ENCODE data around the gene RFESD.
A peak's percentile ranks its signal among the peaks of the same experiment; 100 is the strongest.

Gene RFESD

DNA sequence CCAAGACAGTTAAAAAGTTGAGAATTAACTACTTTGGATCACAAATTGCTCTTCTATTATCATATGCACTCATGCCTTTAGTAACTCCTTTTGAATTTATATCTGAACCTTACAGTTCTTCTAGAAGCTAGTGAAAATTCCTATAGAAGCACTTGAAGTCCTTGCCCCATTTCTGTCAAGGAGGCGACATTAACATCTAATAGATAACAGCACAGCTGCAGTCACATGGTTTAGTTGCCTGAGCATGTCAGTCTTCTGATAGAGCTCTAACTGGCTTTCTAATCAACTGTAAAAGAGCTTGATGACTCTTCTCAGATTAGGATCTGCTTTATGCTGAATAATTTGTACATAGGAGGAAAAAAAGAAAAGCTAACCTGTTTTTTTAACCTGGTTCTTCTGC lies 9.0 kb downstream of the RFESD start:
- DNase-seq (ENCODE audit: low read depth), result no peak
- TF ChIP-seq, protein P1, sequence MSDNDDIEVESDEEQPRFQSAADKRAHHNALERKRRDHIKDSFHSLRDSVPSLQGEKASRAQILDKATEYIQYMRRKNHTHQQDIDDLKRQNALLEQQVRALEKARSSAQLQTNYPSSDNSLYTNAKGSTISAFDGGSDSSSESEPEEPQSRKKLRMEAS (IDR thresholded peaks at IDR 0.05; ENCODE audit: low read depth, low read length), result no peak
- no peak for TF ChIP-seq MYC (IDR thresholded peaks at IDR 0.05; ENCODE audit: low read depth, low read length)
- TF ChIP-seq, protein P2, sequence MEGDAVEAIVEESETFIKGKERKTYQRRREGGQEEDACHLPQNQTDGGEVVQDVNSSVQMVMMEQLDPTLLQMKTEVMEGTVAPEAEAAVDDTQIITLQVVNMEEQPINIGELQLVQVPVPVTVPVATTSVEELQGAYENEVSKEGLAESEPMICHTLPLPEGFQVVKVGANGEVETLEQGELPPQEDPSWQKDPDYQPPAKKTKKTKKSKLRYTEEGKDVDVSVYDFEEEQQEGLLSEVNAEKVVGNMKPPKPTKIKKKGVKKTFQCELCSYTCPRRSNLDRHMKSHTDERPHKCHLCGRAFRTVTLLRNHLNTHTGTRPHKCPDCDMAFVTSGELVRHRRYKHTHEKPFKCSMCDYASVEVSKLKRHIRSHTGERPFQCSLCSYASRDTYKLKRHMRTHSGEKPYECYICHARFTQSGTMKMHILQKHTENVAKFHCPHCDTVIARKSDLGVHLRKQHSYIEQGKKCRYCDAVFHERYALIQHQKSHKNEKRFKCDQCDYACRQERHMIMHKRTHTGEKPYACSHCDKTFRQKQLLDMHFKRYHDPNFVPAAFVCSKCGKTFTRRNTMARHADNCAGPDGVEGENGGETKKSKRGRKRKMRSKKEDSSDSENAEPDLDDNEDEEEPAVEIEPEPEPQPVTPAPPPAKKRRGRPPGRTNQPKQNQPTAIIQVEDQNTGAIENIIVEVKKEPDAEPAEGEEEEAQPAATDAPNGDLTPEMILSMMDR (IDR thresholded peaks at IDR 0.05; ENCODE audit: low read depth, low read length), result no peak
- TF ChIP-seq POLR2A (IDR thresholded peaks at IDR 0.05; ENCODE audit: extremely low read depth, insufficient read length), result no peak
- no peak overlapping the region for H3K4me3 ChIP-seq (ENCODE audit: low read depth, low read length)

DNA sequence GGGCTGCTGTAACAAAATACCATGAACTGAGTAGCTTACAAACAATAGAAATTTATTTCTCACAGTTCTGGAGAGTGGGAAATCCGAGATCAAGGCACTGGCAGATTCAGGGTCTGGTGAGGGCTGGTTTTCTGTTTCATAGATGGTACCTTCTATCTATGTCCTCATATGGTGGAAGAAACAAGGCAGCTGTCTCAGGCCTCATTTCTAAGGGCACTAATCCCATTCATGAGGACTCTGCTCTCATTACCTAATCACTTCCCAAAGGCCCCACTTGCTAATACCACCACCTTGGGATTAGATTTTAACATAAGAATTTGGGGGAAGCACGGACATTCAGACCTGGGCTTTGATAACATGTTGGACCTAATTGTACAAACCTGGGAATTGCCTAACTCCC lies 13.5 kb downstream of the RFESD start:
- no peak for DNase-seq (ENCODE audit: low read depth)
- H3K4me3 ChIP-seq (ENCODE audit: low read depth, low read length), result no peak overlapping the region
- TF ChIP-seq POLR2A (IDR thresholded peaks at IDR 0.05; ENCODE audit: extremely low read depth, insufficient read length), result no peak
- TF ChIP-seq, protein P2 (IDR thresholded peaks at IDR 0.05; ENCODE audit: low read depth, low read length), result no peak
- TF ChIP-seq MYC (IDR thresholded peaks at IDR 0.05; ENCODE audit: low read depth, low read length), result no peak
- TF ChIP-seq, protein P1 (IDR thresholded peaks at IDR 0.05; ENCODE audit: low read depth, low read length), result no peak

DNA sequence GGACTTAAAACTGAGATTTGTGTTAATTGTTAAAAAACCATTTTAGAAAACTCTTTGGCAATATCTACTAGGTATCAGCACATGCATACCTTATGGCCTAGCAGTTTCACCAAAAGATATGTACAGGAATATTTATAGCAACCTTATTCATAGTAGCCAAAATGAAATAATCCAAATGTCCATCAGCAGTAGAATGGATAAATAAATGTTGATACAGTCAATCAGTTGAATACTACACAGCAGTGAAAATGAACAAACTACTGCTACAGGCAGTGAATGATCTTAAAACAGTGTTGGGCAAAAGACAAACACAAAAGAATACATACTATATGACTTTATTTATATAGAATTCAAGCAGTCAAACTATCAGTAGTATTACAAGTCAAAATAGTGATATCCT lies 16.4 kb downstream of the RFESD start:
- TF ChIP-seq MYC (IDR thresholded peaks at IDR 0.05; ENCODE audit: low read depth, low read length) (no peak), POLR2A (IDR thresholded peaks at IDR 0.05; ENCODE audit: extremely low read depth, insufficient read length) (no peak)
- TF ChIP-seq, protein P2 (IDR thresholded peaks at IDR 0.05; ENCODE audit: low read depth, low read length), result no peak
- TF ChIP-seq, protein P1 (IDR thresholded peaks at IDR 0.05; ENCODE audit: low read depth, low read length), result no peak
- H3K4me3 ChIP-seq (ENCODE audit: low read depth, low read length), result no peak overlapping the region
- no peak for DNase-seq (ENCODE audit: low read depth)

DNA sequence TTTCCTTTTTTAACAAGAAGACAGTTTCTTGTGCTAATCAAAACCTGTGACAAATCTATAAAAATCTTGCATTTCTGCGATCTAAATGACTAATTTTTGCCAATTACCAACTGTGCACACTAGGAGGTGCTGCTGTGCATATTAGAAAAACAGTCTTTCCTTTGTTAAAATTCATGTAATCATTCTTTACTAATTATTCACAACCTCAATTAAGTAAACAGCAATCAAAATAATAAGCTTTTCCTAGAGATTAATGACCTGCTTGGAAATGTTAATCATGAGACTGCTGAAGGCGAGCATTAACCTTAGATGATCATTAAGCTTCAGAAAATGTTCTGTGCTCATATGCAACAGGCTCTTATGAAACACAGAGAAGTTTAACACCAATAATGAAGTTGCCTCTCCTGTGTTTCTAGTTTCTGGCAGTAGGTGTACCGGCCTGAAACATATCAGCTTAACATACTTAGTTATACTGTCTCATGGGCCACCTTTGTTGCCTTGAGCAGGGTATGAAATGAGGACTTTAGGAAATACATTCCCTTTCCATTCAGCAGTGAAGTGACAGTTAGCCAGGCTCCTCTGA lies 17.7 kb downstream of the RFESD start:
- H3K4me3 ChIP-seq (ENCODE audit: low read depth, low read length), result no peak overlapping the region
- DNase-seq (ENCODE audit: low read depth), result peak; percentile 49
- TF ChIP-seq POLR2A (IDR thresholded peaks at IDR 0.05; ENCODE audit: extremely low read depth, insufficient read length) (no peak), MYC (IDR thresholded peaks at IDR 0.05; ENCODE audit: low read depth, low read length) (no peak)
- TF ChIP-seq, protein P2 (IDR thresholded peaks at IDR 0.05; ENCODE audit: low read depth, low read length), result peak; percentile 68
- TF ChIP-seq, protein P1 (IDR thresholded peaks at IDR 0.05; ENCODE audit: low read depth, low read length), result no peak

DNA sequence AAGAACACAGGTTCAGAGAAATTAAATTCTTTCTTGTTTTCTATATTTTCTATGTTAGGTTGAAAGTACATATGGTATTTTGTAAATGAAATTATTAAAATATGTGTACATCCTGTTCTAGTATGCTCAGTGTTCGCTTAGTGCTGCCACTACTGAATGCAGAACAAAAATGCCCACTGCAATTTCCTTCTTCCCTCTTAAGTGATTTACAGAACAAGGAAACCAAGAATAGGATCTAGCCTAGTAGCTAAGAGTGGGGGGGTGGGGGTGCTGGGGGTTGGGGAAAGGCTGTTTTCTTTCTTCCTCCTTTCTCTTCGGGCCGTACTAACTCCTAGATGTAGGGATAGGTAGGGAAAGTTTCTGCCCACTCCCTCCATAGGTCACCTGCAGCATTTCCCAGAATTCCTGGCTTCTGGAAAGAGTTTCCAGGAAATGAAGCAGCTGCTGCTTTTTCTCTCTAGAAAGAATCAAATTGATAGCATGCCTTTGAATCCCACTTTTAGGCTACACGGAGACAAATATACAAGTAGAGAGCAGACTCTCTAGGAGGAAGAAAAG lies 20.6 kb downstream of the RFESD start:
- H3K4me3 ChIP-seq (ENCODE audit: low read depth, low read length), result no peak overlapping the region
- no peak for DNase-seq (ENCODE audit: low read depth)
- no peak for TF ChIP-seq POLR2A (IDR thresholded peaks at IDR 0.05; ENCODE audit: extremely low read depth, insufficient read length)
- TF ChIP-seq, protein P1 (IDR thresholded peaks at IDR 0.05; ENCODE audit: low read depth, low read length), result no peak
- TF ChIP-seq MYC (IDR thresholded peaks at IDR 0.05; ENCODE audit: low read depth, low read length), result no peak
- TF ChIP-seq, protein P2 (IDR thresholded peaks at IDR 0.05; ENCODE audit: low read depth, low read length), result no peak
